ENCODE measurements around the gene SFSWAP. TPM values are rescaled to one million over a fixed set of nuclear protein-coding genes. Genes with fewer than 3 reads are reported as not detected.

Gene SFSWAP
- total and polyA plus RNA-seq, 2 of the 8 experiments (the other 6 are each of a cell fraction or from before 2014, with no cell fraction given), result 36.5 to 49.5 TPM

DNA sequence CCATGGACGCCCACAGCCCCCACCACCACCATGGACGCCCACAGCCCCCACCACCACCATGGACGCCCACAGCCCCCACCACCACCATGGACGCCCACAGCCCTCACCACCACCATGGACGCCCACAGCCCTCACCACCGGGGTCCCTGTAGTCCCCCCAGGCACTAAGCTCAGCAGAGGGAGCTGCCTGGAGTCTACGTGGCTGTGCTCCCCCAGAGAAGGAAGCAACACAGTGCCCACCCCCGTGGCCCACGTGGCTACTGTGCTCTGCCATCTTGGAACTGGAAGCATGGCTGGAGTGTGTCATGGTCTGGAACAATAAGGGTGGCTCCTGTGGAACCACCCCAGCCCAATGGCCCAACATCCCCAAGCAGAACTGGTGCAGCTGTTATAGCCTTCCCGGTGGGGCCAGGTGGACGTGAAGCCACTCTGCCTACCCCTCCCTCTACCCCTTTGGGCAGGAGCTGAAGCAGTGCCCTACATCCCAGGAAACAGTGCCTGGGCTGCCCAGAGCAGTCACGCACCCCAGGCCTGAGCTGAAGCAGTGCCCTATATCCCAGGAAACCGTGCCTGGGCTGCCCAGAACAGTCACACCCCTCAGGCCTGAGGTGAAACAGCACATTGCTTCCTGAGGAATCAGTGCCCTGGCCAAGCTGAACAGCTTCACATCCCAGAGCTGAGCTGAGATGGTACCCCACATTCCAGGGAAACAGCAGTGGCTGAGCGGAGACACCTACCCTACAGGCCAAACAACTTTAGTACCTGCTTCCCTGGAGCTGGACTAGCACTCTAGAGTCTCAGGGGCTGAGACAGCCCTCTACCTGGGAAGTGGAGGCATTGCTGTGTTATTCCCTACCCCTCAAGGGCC is 9.0 kb upstream of the SFSWAP start:
- peaks cover 0 to 3% of the 10 kb centered on the region in 2 experiments; a peak in 1 of 4 replicates for H3K9me3 ChIP-seq (ENCODE audit: insufficient read depth in 2 of 2, low read depth in 1 of 2, low read length in 1 of 2)
- no peak overlapping the region for H4K5ac ChIP-seq (ENCODE audit: insufficient read length, low read depth, low read length)
- H3K79me1 ChIP-seq (ENCODE audit: low read depth, low read length), result no peaks in the 10 kb centered on the region
- no peak overlapping the region for H3K23ac ChIP-seq (ENCODE audit: insufficient read length)
- H2AK5ac ChIP-seq (ENCODE audit: low read depth, low read length), result no peak overlapping the region
- no peaks in the 10 kb centered on the region for H3K4me1 ChIP-seq (replicated peaks in 1 of 4; ENCODE audit: control insufficient read depth in 3 of 4, insufficient read depth in 4 of 4, low read length in 3 of 4)
- no peak overlapping the region for H3K9ac ChIP-seq (replicated peaks in 1 of 4; ENCODE audit: extremely low read depth in 1 of 4, low read depth in 3 of 4, low read length in 3 of 4)
- ChIA-PET CTCF (ENCODE audit: partially characterized antibody) (interaction anchor here (1.1 kb wide), 1 partner anchor 10 kb away, joined by 3 read pairs; no protein-coding TSS in a partner anchor), POLR2A (ENCODE audit: partially characterized antibody) (interaction anchor here (0.6 to 1.3 kb wide), 2 partner anchors 9 to 311 kb away, joined by 3 to 4 read pairs; partner anchors contain the start of gene SFSWAP)
- no peaks in the 10 kb centered on the region for H4K20me1 ChIP-seq (replicated peaks in 1 of 2; ENCODE audit: control insufficient read depth in 1 of 2, insufficient read depth in 2 of 2, low read length in 2 of 2)
- FAIRE-seq (no peak), DNase-seq (ENCODE audit: low read depth in 1 of 2, low spot score in 2 of 2) (no peak)
- H3K56ac ChIP-seq (replicated peaks; ENCODE audit: insufficient read length, low read depth, low read length), result no peak overlapping the region
- H2BK5ac ChIP-seq (ENCODE audit: low read depth, low read length), result peak overlapping the region; percentile 66; the same call in 1 of the 2 replicates
- H3K14ac ChIP-seq (ENCODE audit: insufficient read length), result no peak overlapping the region
- 0 out of 2 replicates have a peak overlapping the region, but pooled peaks have one; percentile 18 for H2BK15ac ChIP-seq (ENCODE audit: low read length)
- H3K18ac ChIP-seq (ENCODE audit: extremely low read depth, low read length), result no peak overlapping the region
- H3K23me2 ChIP-seq (ENCODE audit: low read depth, low read length), result no peaks in the 10 kb centered on the region
- H3K4ac ChIP-seq (replicated peaks; ENCODE audit: insufficient read length, low read depth, low read length), result no peak overlapping the region
- no peak overlapping the region for H2AFZ ChIP-seq (ENCODE audit: low read length)
- H3K36me3 ChIP-seq (ENCODE audit: control insufficient read depth in 2 of 4, insufficient read depth in 4 of 4, low read length in 3 of 4), result no peaks in the 10 kb centered on the region; a peak in 1 of 8 replicates
- H2BK12ac ChIP-seq (ENCODE audit: low read depth, low read length), result no peak overlapping the region; the same call in 1 of the 2 replicates
- no peak overlapping the region for H3K4me2 ChIP-seq (ENCODE audit: insufficient read depth in 1 of 2, low read depth in 2 of 2, low read length in 2 of 2)
- no peak overlapping the region for H3K27ac ChIP-seq (ENCODE audit: low read depth, low read length)
- 88% methylated on average over 6 of the region's 14 CpGs; no CpG with 5 or more reads in 1 of the 2 experiments for WGBS, 2 experiments (ENCODE audit: extremely low coverage in 1 of 2, insufficient coverage in 1 of 2, insufficient read length in 1 of 2, insufficient replicate concordance in 2 of 2, low coverage in 1 of 2, low lambda C conversion rate in 2 of 2, missing lambda C conversion rate in 1 of 2)
- no peak overlapping the region for H3K4me3 ChIP-seq (ENCODE audit: extremely low read depth in 1 of 4, insufficient read depth in 2 of 4, low read depth in 3 of 4, low read length in 4 of 4)
- H2BK20ac ChIP-seq (ENCODE audit: low read length), result no peak overlapping the region
- H4K8ac ChIP-seq (ENCODE audit: extremely low read depth, insufficient read depth, low read length), result 0 out of 2 replicates have a peak overlapping the region, but pooled peaks have one; percentile 35
- H4K91ac ChIP-seq (replicated peaks; ENCODE audit: insufficient read length, low read length), result peak overlapping the region; percentile 42
- peaks cover 0 to 2% (median under 1%) of the 10 kb centered on the region in 4 experiments; a peak in 3 of 7 replicates for H3K27me3 ChIP-seq (replicated peaks in 1 of 4; ENCODE audit: control insufficient read depth in 3 of 4, extremely low read depth in 1 of 4, insufficient read depth in 3 of 4, low read length in 3 of 4)
- H3K79me2 ChIP-seq (ENCODE audit: control insufficient read depth in 1 of 2, insufficient read depth in 2 of 2, low read length in 2 of 2), result no peaks in the 10 kb centered on the region
- H2BK120ac ChIP-seq (replicated peaks; ENCODE audit: low read depth, low read length), result no peak overlapping the region
- TF ChIP-seq, protein P1, sequence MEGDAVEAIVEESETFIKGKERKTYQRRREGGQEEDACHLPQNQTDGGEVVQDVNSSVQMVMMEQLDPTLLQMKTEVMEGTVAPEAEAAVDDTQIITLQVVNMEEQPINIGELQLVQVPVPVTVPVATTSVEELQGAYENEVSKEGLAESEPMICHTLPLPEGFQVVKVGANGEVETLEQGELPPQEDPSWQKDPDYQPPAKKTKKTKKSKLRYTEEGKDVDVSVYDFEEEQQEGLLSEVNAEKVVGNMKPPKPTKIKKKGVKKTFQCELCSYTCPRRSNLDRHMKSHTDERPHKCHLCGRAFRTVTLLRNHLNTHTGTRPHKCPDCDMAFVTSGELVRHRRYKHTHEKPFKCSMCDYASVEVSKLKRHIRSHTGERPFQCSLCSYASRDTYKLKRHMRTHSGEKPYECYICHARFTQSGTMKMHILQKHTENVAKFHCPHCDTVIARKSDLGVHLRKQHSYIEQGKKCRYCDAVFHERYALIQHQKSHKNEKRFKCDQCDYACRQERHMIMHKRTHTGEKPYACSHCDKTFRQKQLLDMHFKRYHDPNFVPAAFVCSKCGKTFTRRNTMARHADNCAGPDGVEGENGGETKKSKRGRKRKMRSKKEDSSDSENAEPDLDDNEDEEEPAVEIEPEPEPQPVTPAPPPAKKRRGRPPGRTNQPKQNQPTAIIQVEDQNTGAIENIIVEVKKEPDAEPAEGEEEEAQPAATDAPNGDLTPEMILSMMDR (IDR thresholded peaks at IDR 0.05; ENCODE audit: control extremely low read depth in 1 of 3, insufficient read depth in 1 of 3, low read depth in 1 of 3, low read length in 3 of 3), result peak; percentile 5 to 50 (median 21); a peak in 3 of 4 replicates
- TF ChIP-seq RAD21 (IDR thresholded peaks at IDR 0.05 in 1 of 2, conservative IDR thresholded peaks at IDR 0.05 in 1 of 2; ENCODE audit: low read depth in 2 of 2, low read length in 2 of 2), result peak; percentile 48 to 66
- no peak for TF ChIP-seq POU5F1 (IDR thresholded peaks at IDR 0.05; ENCODE audit: low read depth, low read length)
